AG04450 (cell line): ENCODE measurements around the gene CDIP1. TPM values are rescaled to one million over a fixed set of nuclear protein-coding genes. Genes with fewer than 3 reads are reported as not detected.

Experiments used
- CTCF ChIA-PET: fragments of 300-600, 350-600 bp; formaldehyde crosslinking; extraction: SDS; loops from one replicate; lab custom pipeline; 2022; ENCODE audit warnings: antibody characterized with exemption, inconsistent platforms; lab: Charles Lee
- POLR2A ChIA-PET: fragments of 350-600 bp; formaldehyde crosslinking; extraction: SDS; loops from one replicate; lab custom pipeline; 2021; ENCODE audit warnings: antibody characterized with exemption, inconsistent platforms; lab: Yijun Ruan, JAX
- DNase-seq: peaks from one replicate; pipeline ENCODE4 v3.0.0-alpha.2; 2011; ENCODE audit warnings: low read depth, low spot score
- H3K27ac ChIP-seq: one replicate; pipeline ENCODE4 v1.5.1; 2012; ENCODE audit warnings: low read depth, low read length, control low read depth
- H3K27me3 ChIP-seq: one replicate; pipeline ENCODE4 v1.6.0; 2012; ENCODE audit warnings: low read length; ENCODE audit not compliant: control insufficient read depth, insufficient read depth
- H3K4me3 ChIP-seq: 2 replicates; pipeline ENCODE4 v1.5.1; 2011; ENCODE audit warnings: mild to moderate bottlenecking, low read depth, low read length, control low read depth
- H3K9me3 ChIP-seq: 2 replicates; pipeline ENCODE4 v1.5.1; 2012; ENCODE audit warnings: low read length; ENCODE audit not compliant: control insufficient read depth, insufficient read depth
- CTCF ChIP-seq: IDR thresholded peaks from 2 replicates; pipeline ENCODE4 v1.5.1; 2011; ENCODE audit warnings: low read depth, low read length, control low read depth, inconsistent platforms
- polyA plus RNA-seq: library from polyadenylated mRNA; depleted of rRNA; stranded (reverse); fragments of >200 nt; gene quantifications from 2 replicates; pipeline ENCODE4 v1.2.3, GENCODE V29; 2011

CDIP1 gene
- polyA plus RNA-seq, 1 experiment, result 12.2 TPM

DNA sequence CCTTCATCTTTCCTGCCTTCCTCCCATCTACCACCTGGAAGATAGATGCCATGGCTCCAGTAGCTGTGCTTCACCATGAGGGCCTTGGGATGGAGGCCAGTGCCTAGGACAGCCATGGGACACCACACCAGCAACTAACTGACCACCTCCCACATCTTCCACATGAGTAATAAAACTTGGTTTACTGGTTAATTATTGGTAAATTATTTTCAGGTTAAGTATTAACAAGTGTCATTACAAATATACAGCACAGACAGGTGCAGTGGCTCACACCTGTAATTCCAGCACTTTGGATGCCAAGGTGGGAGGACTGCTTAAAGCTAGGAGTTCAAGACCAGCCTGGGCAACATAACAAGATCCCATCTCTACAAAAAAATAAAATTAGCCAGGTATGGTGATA is 14.0 kb downstream of the CDIP1 start:
- CTCF ChIA-PET, result interaction anchor here (0.9 kb wide), 1 partner anchor 23 kb away, joined by 3 read pairs; no protein-coding TSS in a partner anchor
- no peak for TF ChIP-seq CTCF
- DNase-seq, result no peak
- Histone ChIP-seq H3K27ac (no peak overlapping the region), H3K4me3 (no peak overlapping the region), H3K9me3 (no peaks in the 10 kb centered on the region; the same call in 1 of the 2 replicates), H3K27me3 (no peaks in the 10 kb centered on the region)
- POLR2A ChIA-PET, result no interaction called here

DNA sequence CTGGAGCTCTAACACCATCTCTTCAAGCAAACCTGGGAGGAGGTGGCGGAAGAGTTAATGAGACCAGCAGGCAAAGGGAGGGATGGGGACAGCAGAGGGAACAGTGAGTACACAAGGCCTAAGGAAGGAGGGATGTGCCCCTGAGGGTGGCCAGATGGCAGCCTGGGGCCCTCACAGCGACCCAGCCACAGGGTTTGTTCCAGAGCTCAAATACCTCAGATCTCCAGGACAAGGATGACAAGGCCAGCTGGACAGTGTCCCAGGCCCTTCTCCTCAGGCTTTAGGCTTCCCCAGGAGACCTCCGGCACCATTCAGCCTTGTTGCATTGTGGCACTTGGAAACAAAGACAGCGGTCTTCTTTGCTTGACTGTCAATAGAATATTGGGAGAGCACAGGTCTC is 14.9 kb downstream of the CDIP1 start:
- Histone ChIP-seq H3K9me3 (no peaks in the 10 kb centered on the region; the same call in 1 of the 2 replicates), H3K4me3 (no peak overlapping the region), H3K27me3 (no peaks in the 10 kb centered on the region), H3K27ac (no peak overlapping the region)
- TF ChIP-seq CTCF, result no peak
- POLR2A ChIA-PET, result no interaction called here
- no peak for DNase-seq
- CTCF ChIA-PET, result no interaction called here

- no peak for TF ChIP-seq CTCF
- ChIA-PET CTCF (no interaction called here), POLR2A (no interaction called here)
- no peak overlapping the region for H3K27ac ChIP-seq
- H3K4me3 ChIP-seq, result no peak overlapping the region
- no peaks in the 10 kb centered on the region; the same call in 1 of the 2 replicates for H3K9me3 ChIP-seq
- H3K27me3 ChIP-seq, result no peaks in the 10 kb centered on the region
- no peak for DNase-seq
Observed at GRCh38 chr16:4522051-4522581, 16.5 kb downstream of the CDIP1 start.

- no peak for TF ChIP-seq CTCF
- Histone ChIP-seq H3K27ac (no peak overlapping the region), H3K27me3 (no peaks in the 10 kb centered on the region), H3K9me3 (no peaks in the 10 kb centered on the region; the same call in 1 of the 2 replicates), H3K4me3 (no peak overlapping the region)
- no peak for DNase-seq
- CTCF ChIA-PET, result interaction anchor here (0.8 to 1.1 kb wide), 2 partner anchors 14 to 28 kb away, joined by 3 to 4 read pairs; no protein-coding TSS in a partner anchor
- POLR2A ChIA-PET, result no interaction called here
Observed at GRCh38 chr16:4520913-4521312, 17.7 kb downstream of the CDIP1 start.

- ChIA-PET CTCF (interaction anchor here (1.6 to 6.0 kb wide), 3 partner anchors 12 to 66 kb away, joined by 15 to 45 read pairs (median 20); no protein-coding TSS in a partner anchor), POLR2A (no interaction called here)
- Histone ChIP-seq H3K27me3 (no peaks in the 10 kb centered on the region), H3K9me3 (no peaks in the 10 kb centered on the region; the same call in 1 of the 2 replicates), H3K27ac (no peak overlapping the region), H3K4me3 (no peak overlapping the region)
- DNase-seq, result no peak
- TF ChIP-seq CTCF, result no peak
Observed at GRCh38 chr16:4519274-4520058, 19.1 kb downstream of the CDIP1 start.
